Sciatic nerve (tissue), 2 donors: ENCODE measurements around the gene PKP4. TPM values are rescaled to one million over a fixed set of nuclear protein-coding genes. Genes with fewer than 3 reads are reported as not detected.

Experiments used
- ATAC-seq: fragments of 200-7000 bp; cut with Tn5 transposase; one replicate; pipeline ENCODE4 v1.9.1; 2020; ENCODE audit warnings: mild to moderate bottlenecking, moderate library complexity
- DNase-seq: peaks from one replicate; pipeline ENCODE4 v3.0.0-alpha.2; 2020; ENCODE audit warnings: low spot score
- intact Hi-C: fragments of 100-400 bp; cut with DNase I; formaldehyde crosslinking; loops from one replicate; pipeline ENCODE4 v1.14.2; 2022
- total RNA-seq: library from RNA; stranded (reverse); fragmentation: NEBNext Ultra II Directional; extraction: Animal tissue kit (Norgen Biotek cat#: 25700); gene quantifications from one replicate; pipeline ENCODE4 v1.2.1, GENCODE V29; 2021
- donor health status: DM: no; HTN: no; CAD: no.
- donor health status: DM: no; HTN: no; CAD: no.

Gene PKP4
- total RNA-seq, 1 donor from 2014 or later: 117 TPM

- ATAC-seq (no peak), DNase-seq (no peak)
- intact Hi-C loops: no loop called here
Measured at GRCh38 chr2:158493458-158493857, 36.7 kb downstream of the PKP4 start.

GRCh38 chr2:158495175-158495574 lies 38.4 kb downstream of the PKP4 start:
- ATAC-seq (peak; percentile 58), DNase-seq (no peak)
- intact Hi-C loops: no loop called here

GRCh38 chr2:158496986-158497385 lies 40.2 kb downstream of the PKP4 start:
- intact Hi-C loops: no loop called here
- DNase-seq: no peak
- no peak for ATAC-seq

- no peak for ATAC-seq
- no peak for DNase-seq
- intact Hi-C loops: no loop called here
Measured at GRCh38 chr2:158497486-158497885, 40.7 kb downstream of the PKP4 start.

GRCh38 chr2:158498043-158498748 lies 41.4 kb downstream of the PKP4 start:
- ATAC-seq: no peak
- intact Hi-C loops: no loop called here
- no peak for DNase-seq

GRCh38 chr2:158498749-158499136 lies 42.0 kb downstream of the PKP4 start:
- ATAC-seq: no peak
- DNase-seq: no peak
- intact Hi-C loops: no loop called here

- intact Hi-C loops: no loop called here
- DNase-seq (no peak), ATAC-seq (no peak)
Measured at GRCh38 chr2:158499383-158499782, 42.6 kb downstream of the PKP4 start.

GRCh38 chr2:158500333-158500732 lies 43.6 kb downstream of the PKP4 start:
- no peak for DNase-seq
- ATAC-seq: no peak
- intact Hi-C loops: no loop called here

- no peak for DNase-seq
- intact Hi-C loops: no loop called here
- no peak for ATAC-seq
Measured at GRCh38 chr2:158501301-158501700, 44.5 kb downstream of the PKP4 start.

- DNase-seq (no peak), ATAC-seq (no peak)
- intact Hi-C loops: no loop called here
Measured at GRCh38 chr2:158502974-158503373, 46.2 kb downstream of the PKP4 start.

- no peak for ATAC-seq
- intact Hi-C loops: no loop called here
Measured at GRCh38 chr2:158504088-158504487, 47.3 kb downstream of the PKP4 start.

GRCh38 chr2:158505448-158505934 lies 48.7 kb downstream of the PKP4 start:
- no peak for ATAC-seq
- DNase-seq: no peak
- intact Hi-C loops: no loop called here

More at GRCh38 chr2:158504088-158504487, 47.3 kb downstream of the PKP4 start:
- no peak for DNase-seq

GRCh38 chr2:158507141-158507540 lies 50.4 kb downstream of the PKP4 start:
- DNase-seq (no peak), ATAC-seq (no peak)
- intact Hi-C loops: no loop called here

GRCh38 chr2:158507679-158508078 lies 50.9 kb downstream of the PKP4 start:
- ATAC-seq (no peak), DNase-seq (no peak)
- intact Hi-C loops: no loop called here

- intact Hi-C loops: no loop called here
- DNase-seq (no peak), ATAC-seq (peak; percentile 32)
Measured at GRCh38 chr2:158509928-158510797, 53.4 kb downstream of the PKP4 start.

GRCh38 chr2:158510887-158511286 lies 54.1 kb downstream of the PKP4 start:
- intact Hi-C loops: no loop called here
- no peak for DNase-seq
- no peak for ATAC-seq

- intact Hi-C loops: no loop called here
- ATAC-seq: no peak
- DNase-seq: no peak
Measured at GRCh38 chr2:158511706-158512105, 55.0 kb downstream of the PKP4 start.

GRCh38 chr2:158512323-158512722 lies 55.6 kb downstream of the PKP4 start:
- intact Hi-C loops: no loop called here
- ATAC-seq (no peak), DNase-seq (no peak)

- intact Hi-C loops: no loop called here
- ATAC-seq (no peak), DNase-seq (no peak)
Measured at GRCh38 chr2:158513841-158514240, 57.1 kb downstream of the PKP4 start.

- peak; percentile 69 for ATAC-seq
- intact Hi-C loops: no loop called here
Measured at GRCh38 chr2:158518084-158518483, 61.3 kb downstream of the PKP4 start.

More at GRCh38 chr2:158518084-158518483, 61.3 kb downstream of the PKP4 start:
- no peak for DNase-seq
